Measurements from ENCODE around the gene TRIM37.
"Not testable (repeated sequence)": the region's sequence is repeated elsewhere in the genome, so short reads cannot be mapped to it uniquely, and the experiment has no call there.

The TRIM37 gene

DNA sequence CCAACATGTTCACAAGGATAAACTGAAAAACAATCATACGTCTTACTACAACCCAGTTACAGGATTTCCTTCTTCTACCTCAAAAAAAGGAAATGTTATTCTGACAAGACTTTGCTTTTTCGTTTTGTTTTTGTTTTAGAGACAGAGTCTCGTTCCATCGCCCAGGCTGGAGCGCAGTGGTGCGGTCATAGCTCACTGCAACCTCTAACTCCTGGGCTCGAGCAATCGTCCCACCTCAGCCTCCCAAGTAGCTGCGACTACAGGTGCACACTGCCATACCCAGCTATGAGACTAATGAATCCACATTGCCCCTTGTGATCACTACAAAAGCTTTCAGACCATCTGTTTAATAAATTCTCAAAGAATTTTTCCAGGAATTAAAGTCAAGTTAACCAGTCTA is 8.8 kb upstream of the TRIM37 start:
- in situ Hi-C loops (cut with MboI; ENCODE audit: low sequenced_read_pairs): no loop called here

DNA sequence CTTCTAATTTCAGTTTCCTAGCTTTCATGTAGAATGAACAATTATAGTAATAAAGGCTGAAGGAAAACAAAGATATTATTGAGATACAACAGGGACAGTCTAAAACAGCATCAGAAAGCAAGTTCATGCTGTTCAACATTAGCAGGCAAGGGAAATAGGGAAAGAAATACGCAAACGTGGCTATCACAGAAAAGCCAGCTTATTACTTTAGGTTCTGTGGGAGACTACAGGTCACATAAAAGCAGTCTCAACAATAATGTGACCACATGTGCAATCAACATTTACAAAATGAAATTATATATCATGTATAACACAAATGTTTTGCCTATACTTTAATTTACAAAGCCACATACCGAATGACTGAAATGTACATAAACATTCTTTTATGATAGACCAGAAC is 4.9 kb upstream of the TRIM37 start:
- in situ Hi-C loops (cut with MboI; ENCODE audit: low sequenced_read_pairs): no loop called here

DNA sequence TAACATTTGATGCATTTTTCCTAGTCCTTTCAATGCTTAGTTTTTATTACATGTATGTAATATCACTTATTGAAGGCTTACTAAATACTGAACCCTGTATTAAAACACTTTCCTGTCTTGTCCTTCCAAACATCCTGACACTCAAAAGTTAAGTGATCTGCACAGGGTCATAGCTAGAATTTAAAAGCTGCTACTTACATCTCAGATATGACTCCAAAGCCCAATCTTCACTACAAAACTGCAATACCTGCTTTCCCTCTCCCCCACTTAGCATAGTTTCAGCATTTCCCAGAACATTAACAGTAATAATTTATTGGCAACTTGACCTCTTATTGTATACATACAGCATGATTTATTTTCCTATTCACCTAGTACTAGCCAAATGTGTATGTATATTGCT is 4.3 kb upstream of the TRIM37 start:
- in situ Hi-C loops (cut with MboI; ENCODE audit: low sequenced_read_pairs): no loop called here

DNA sequence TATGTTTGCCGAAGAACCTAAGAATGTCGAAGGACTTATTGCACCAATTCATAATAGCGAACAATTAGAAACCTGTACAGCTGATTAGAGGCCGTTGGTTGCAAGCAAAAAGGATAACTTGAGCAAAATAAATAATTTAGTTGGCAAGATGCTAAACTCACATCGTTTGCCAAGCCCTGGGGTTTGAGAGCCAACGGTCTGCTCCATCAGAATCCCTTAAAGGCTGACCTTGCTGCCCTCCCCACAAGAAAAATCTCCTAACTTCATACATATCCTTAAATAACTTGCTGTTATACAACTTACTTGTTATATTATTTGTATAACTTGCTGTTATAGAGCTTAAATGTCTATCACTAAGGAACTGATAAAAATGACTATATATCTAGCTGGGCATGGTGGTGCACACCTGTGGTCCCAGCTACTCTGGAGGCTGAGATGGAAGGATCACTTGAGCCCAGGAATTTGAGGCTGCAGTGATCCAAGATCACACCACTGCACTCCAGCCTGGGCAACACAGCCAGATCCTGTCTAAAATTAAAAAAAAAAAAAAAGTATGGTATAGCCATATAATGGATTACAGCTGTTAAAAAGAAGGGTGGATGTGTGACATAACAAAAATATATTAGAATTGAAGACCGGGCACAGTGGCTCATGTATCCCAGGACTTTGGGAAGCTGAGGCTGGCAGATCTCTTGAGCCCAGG is 1.9 kb upstream of the TRIM37 start:
- in situ Hi-C loops (cut with MboI; ENCODE audit: low sequenced_read_pairs): no loop called here

DNA sequence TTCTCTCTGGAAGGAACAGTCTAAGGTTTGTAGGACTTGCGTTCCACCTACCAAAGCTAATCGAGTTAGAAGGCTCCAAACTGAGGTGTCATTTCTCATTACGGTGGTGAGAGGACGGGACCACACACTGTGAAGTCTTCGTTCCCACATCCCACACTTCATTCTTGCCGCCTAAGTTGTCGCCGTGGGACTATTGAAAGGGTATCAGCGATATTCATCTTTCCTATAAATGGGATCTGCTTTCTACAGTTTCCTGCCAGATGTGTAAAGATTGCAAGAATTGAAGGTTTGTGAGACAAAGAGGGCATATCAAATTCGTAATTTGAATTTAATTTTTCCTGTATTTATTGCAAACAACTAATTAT is 608 bp upstream of the TRIM37 start:
- in situ Hi-C loops (cut with MboI; ENCODE audit: low sequenced_read_pairs): no loop called here

DNA sequence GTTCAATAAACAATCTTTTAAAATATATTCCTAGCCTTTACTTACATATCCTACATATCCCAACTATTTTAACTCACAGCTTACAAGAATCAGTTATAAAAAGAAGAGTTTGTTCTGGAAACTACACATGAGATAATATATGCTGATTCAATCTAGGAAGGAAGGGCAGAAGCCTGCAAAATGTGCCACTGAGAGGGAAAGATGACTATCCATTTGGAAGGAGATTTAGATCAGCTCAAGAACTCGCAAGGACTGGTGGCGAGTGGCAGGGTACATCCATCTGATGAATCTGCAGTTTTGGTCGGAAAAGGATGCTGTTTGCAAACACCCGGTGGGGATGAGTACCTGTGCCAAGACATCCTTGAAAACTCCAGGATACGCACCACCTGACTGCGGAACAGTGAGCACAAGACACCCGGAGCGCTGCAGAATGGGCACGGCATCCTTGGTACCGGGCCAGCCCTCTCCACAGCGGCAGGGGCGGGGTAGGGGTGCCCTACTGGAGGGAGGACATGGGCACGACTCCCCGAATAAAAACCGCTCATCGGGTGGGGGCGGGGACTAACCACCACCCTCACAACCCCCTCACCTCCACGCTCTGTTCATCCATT is 723 bp downstream of the TRIM37 start:
- in situ Hi-C loops (cut with MboI; ENCODE audit: low sequenced_read_pairs): no loop called here

DNA sequence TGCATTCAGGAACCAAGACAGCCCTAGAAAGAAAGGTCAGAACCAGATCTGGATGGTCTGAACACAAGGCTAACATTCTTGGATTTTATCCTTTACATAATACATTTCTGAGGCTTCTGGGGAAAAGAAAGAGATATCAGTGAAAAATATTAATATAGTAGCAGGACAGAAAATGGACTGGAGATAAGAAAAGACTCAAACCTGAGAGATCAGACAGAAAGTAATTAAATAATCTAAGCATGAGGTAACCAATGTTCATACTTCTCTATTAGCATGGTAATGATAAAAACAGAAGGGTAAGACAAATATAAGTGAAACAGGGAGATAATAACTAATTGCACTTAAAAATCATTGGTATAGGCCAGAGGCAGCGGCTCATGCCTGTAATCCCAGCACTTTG is 5.5 kb downstream of the TRIM37 start:
- in situ Hi-C loops (cut with MboI; ENCODE audit: low sequenced_read_pairs): no loop called here

DNA sequence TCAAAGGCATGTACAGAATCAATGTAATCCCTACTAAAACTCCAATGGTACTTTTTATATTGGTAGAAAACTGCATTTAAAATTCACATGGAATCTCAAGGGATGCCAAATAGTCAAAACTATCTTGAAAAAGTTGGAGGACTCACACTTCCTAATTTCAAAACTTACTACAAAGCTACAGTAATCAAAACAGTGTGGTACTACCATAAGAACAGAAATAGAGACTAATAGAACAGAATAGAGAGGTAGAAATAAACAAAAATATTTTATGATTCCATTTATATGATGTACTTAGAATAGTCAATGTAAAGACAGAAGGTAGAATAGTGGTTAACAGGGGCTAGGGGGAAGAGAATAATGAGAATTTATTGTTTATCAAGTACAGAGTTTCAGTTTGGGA is 8.8 kb downstream of the TRIM37 start:
- in situ Hi-C loops (cut with MboI; ENCODE audit: low sequenced_read_pairs): no loop called here

DNA sequence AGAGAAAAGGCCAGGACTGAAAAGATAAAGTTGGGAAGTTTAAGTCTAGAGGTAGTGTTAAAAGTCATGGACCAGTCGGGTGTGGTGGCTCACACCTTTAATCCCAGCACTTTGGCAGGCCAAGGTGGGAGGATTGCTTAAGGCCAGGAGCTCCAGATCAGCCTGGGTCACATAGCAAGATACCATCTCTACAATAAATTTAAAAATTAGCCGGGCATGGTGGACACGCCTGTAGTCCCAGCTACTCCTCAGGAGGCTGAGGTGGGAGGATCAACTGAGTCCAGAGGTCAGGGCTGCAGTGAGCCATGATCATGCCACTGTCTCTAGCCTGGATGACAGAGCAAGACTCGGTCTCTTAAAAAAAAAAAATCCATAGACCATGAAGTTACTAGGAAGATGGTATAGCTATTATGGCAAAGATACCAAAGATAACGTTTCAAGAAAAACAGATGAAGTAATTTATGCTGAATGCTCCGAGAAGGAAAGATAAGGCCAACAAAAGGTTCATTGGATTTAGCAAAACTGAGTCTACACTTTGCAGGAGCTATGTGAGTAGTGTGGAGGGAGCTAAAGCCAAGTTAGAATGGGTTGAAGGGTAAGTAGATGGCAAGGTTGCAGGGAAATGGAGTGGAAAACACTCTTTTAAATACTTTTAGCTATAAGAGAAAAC is 11.7 kb downstream of the TRIM37 start:
- in situ Hi-C loops (cut with MboI; ENCODE audit: low sequenced_read_pairs): no loop called here

DNA sequence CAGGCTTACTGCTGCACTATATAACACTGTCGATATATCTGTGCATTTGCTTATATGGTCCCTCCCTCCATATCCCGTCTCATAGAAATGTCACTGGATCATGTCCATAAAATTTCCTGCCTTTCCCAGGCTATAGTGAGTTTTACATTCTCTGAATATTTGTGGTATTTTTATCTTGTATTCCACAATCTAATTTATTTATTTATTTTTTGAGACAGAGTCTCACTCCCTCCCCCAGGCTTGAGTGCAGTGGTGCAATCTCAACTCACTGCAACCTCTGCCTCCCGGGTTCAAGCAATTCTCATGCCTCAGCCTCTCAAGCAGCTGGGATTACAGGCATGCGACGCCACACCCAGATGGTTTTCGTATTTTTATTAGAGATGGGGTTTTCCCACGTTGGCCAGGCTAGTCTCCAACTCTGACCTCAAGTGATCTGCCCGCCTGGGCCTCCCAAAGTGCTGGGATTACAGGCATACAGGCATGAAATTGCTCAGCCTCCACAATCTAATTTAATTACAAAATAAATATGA is 12.9 kb downstream of the TRIM37 start:
- in situ Hi-C loops (cut with MboI; ENCODE audit: low sequenced_read_pairs): no loop called here

DNA sequence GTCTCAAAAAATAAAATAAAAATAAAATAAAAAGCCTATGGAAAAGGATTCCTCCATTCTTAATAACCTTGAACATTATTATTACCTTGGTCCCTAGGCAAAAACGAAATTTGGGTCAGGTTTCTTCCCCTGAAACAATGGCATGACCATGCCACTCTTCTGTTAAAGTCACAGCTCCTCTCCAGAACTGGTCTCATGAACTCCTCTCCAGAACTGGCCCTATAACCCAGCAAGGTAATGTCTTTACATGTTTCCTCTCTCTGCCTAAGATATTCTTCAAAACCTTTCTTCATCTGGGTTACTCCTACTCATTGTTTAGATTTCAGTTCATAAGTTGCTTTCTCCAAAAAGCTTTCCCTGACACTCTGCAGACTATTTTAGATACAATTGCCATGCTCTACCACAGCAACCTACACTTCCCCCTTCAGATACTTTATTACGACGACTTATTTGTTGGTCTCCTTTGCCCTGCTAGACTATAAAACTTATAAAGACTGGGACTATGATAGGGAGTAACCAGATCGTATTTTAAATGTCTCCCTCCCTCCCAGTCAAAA is 13.5 kb downstream of the TRIM37 start:
- in situ Hi-C loops (cut with MboI; ENCODE audit: low sequenced_read_pairs): no loop called here

DNA sequence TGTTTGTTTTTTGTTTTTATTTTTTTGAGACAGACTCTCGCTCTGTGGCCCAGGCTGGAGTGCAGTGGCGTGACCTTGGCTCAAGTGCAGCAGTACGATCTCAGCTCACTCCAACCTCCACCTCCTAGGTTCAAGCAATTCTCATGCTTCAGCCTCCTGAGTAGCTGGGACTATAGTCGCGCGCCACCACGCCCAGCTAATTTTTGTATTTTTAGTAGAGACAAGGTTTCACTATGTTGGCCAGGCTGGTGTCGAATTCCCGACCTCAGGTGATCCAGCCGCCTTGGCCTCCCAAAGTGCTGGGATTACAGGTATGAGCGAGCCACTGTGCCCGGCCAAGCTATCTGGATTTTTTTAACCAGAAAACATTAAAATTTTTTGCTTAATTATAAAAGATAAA is 16.1 kb downstream of the TRIM37 start:
- in situ Hi-C loops (cut with MboI; ENCODE audit: low sequenced_read_pairs): not testable (repeated sequence)

DNA sequence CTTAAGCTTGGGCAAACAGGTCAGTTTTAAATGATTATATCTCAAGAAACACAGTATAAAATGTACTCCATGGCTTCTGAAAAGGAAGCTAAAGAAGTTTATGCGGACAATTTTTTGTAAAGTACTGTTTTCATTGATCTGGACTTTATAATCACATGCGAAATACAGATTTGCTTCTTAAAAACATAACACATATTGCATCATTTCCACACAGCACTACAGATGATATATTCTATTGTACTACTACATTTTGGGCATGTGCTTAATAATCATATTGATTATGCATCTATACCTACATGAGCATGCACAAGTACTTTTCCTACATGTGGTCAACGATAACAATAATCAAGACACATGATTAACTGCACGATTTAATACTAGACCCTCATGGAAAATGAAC is 22.5 kb downstream of the TRIM37 start:
- in situ Hi-C loops (cut with MboI; ENCODE audit: low sequenced_read_pairs): no loop called here

DNA sequence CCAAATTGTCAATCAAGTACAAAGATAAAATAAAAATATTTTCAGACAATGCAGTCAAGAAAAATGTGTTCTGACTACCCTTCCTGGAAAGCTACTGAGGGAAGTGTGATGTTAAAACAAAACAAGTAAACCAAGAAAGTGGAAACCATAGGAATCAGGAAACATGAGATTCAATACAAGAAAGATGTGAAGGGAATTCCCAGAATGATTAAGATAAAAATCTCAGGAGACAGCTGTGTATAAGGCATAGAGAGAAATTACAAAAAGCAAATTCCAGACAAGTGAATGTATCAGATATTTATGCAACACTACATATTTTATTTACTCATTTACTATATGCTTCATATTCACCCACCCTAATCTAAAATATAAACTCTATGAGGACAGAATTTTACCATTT is 32.2 kb downstream of the TRIM37 start:
- in situ Hi-C loops (cut with MboI; ENCODE audit: low sequenced_read_pairs): no loop called here

DNA sequence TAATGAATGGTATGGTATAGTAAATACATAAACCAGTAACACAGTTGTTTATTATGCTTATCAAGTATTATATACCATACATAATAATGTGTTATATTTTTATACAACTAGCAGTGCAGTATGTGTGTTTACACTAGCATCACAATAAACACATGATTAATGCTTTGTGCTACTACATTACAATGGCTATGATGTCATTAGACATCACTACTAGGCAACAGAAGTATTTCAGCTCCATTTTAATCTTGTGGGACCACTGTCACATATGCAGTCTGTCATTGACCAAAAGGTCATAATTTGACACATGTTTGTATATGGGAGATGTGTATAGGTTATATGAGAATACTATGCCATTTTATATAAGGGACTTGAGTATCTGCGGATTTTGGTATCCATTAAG is 32.7 kb downstream of the TRIM37 start:
- in situ Hi-C loops (cut with MboI; ENCODE audit: low sequenced_read_pairs): no loop called here

DNA sequence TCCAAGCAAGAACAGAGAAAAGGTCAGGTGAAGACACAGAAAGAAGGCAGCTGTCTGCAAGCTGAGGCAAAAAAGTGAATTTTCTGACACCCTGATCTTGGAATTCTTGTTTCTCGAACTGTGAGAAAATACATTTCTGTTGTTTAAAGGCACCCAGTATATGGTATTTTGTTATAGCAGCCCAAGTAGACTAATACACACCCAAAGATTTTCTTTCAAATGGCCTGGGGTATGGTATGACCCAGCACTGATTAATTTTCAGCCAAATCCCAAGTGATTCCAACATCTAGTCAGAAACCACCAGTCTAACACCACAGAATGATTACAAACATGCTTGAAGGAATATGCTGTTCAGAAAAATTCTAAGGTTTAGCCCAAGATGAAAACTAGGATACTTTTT is 36.8 kb downstream of the TRIM37 start:
- in situ Hi-C loops (cut with MboI; ENCODE audit: low sequenced_read_pairs): no loop called here

DNA sequence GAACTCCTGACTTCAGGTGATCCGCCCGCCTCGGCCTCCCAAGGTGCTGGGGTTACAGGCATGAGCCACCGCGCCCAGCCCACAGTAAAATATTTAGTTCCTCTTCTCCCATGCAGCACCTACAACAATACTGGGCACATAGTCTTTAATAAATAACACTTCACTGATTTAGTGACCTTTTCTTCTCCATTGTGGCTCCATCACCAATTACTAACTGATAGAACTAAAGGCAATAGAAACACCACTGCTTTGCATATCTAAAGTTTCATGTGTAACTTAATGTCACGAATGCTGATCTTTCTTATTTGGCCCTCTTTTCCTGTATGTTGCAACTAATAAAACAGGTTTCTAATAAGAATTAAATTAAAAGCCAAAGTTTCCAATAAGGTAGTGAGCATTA is 38.9 kb downstream of the TRIM37 start:
- in situ Hi-C loops (cut with MboI; ENCODE audit: low sequenced_read_pairs): no loop called here

DNA sequence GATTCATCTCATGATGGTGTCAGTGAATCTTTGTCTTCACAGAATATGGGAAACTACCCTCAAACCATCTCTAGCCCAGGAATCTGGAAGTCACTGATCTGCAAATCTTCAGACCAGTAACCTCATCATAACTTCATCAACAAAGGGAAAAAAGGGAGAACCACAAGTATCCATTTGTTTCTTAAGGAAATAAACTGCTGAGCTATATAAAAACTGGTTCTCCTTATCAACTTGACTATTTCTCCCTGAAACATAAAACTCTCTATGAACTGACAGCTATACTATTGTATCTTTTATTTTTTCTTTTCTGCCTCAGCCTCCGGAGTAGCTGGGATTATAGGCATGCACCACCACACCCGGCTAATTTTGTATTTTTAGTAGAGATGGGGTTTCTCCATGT is 39.3 kb downstream of the TRIM37 start:
- in situ Hi-C loops (cut with MboI; ENCODE audit: low sequenced_read_pairs): no loop called here

DNA sequence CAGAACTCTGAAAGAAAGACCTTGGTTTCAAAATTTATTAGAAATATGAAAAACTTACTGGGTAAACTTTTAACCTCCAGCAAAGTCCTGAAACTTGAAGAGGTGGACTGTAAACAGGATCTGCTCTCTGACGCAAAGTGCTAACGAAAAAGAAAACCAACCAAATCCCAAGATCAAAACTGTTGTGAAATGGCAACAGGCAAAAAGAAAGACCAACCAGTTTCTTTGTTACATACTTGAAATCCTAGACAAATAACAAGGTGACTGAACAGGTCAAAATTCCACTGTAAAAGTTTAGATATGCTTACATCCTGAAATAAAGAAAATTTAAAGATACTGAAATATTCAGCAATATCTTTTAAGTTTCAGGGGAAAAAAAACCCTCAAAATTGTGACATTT is 44.2 kb downstream of the TRIM37 start:
- in situ Hi-C loops (cut with MboI; ENCODE audit: low sequenced_read_pairs): no loop called here

DNA sequence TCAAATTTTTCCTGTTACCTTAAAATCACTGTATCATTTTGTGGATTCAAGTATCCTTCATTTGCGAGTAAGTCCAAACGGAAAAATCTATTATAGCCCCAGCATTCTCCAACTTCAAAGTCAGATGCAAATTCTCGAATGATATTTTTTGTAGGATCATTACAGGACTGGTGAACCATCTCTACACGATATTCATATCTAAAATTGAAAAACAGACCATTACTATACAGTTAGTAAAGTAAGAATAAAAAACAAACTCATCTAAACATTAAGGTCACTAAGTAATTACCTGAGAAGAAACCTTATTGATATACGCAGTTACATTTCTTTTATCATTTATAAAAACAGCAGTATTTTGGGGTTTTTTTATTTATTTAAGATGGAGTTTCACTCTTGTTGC is 49.8 kb downstream of the TRIM37 start:
- in situ Hi-C loops (cut with MboI; ENCODE audit: low sequenced_read_pairs): no loop called here

DNA sequence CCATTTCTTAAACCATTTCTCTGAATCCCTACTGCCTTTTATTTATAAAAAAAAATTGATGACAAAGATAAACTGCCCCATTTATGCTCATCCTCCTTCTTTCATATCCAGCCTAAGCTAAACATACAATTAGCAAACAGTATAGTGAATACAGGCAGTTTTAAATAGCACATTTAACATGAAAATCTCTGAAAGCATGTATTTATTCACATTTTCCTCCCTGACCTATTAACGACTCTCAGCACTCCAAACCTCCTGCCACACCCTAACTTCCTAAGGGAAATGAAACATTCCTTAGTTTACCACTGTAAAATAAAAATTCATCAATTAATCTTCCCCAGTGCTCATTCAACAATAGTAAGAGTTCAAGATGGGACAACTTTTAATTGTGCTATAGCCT is 56.9 kb downstream of the TRIM37 start:
- in situ Hi-C loops (cut with MboI; ENCODE audit: low sequenced_read_pairs): no loop called here

DNA sequence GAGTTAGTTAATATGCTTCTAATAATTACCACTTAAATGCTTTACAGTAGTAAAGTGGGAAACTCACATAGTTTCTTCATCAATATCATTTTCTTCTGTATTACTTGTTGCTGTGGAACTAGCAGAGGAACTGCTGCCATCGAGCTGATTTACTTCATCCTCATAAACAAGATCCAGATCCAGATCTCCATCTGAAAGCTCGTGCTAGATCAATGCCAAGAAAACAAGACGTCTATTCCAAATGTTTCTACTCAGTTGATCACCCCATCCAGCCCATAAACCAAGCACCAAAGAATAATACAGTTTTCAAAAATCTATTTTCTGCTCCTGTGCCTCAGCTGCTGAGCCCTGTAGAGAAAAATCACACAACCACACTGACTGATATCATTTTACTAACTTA is 59.1 kb downstream of the TRIM37 start:
- in situ Hi-C loops (cut with MboI; ENCODE audit: low sequenced_read_pairs): no loop called here

Data from HL-60/S4 treated with phorbol 12-myristate 13-acetate at 8.2 ng/mL for 4 days and 3 days (cell line).